CD4-positive, alpha-beta T cell treated with Interleukin-17A for 1 hour (primary cell): Measurements from ENCODE around the gene LRRC8C.
"Not testable (repeated sequence)": the region's sequence is repeated elsewhere in the genome, so short reads cannot be mapped to it uniquely, and the experiment has no call there.

Source experiments
- DNase-seq: peaks from one replicate; pipeline ENCODE4 v3.0.0-alpha.2; 2020

The LRRC8C gene

GRCh38 chr1:89608319-89608983 lies 24.5 kb upstream of the LRRC8C start:
- peak; percentile 88 for DNase-seq

- peak; percentile 78 for DNase-seq
Observed at GRCh38 chr1:89608984-89609725, 23.8 kb upstream of the LRRC8C start.

- peak; percentile 74 for DNase-seq
Observed at GRCh38 chr1:89609781-89610456, 23.0 kb upstream of the LRRC8C start.

GRCh38 chr1:89610457-89611011 lies 22.4 kb upstream of the LRRC8C start:
- DNase-seq, result peak; percentile 82

- peak; percentile 61 for DNase-seq
Observed at GRCh38 chr1:89611721-89612120, 21.2 kb upstream of the LRRC8C start.

- no peak for DNase-seq
Observed at GRCh38 chr1:89613928-89614327, 19.0 kb upstream of the LRRC8C start.

- DNase-seq, result peak; percentile 45
Observed at GRCh38 chr1:89615676-89616598, 17.0 kb upstream of the LRRC8C start.

- DNase-seq, result no peak
Observed at GRCh38 chr1:89616844-89617627, 15.9 kb upstream of the LRRC8C start.

- no peak for DNase-seq
Observed at GRCh38 chr1:89620664-89621063, 12.3 kb upstream of the LRRC8C start.

- peak; percentile 71 for DNase-seq
Observed at GRCh38 chr1:89622895-89623294, 10.0 kb upstream of the LRRC8C start.

- no peak for DNase-seq
Observed at GRCh38 chr1:89624314-89624713, 8.6 kb upstream of the LRRC8C start.

GRCh38 chr1:89624715-89625323 lies 8.1 kb upstream of the LRRC8C start:
- no peak for DNase-seq

- no peak for DNase-seq
Observed at GRCh38 chr1:89627596-89627962, 5.3 kb upstream of the LRRC8C start.

- DNase-seq, result no peak
Observed at GRCh38 chr1:89629146-89629545, 3.8 kb upstream of the LRRC8C start.

GRCh38 chr1:89629600-89629999 lies 3.3 kb upstream of the LRRC8C start:
- DNase-seq, result not testable (repeated sequence)

- DNase-seq, result peak; percentile 55
Observed at GRCh38 chr1:89630048-89630447, 2.9 kb upstream of the LRRC8C start.

GRCh38 chr1:89631816-89632656 lies 884 bp upstream of the LRRC8C start:
- no peak for DNase-seq

- DNase-seq, result peak; percentile 73
Observed at GRCh38 chr1:89633248-89633799, 404 bp downstream of the LRRC8C start.

- peak; percentile 48 for DNase-seq
Observed at GRCh38 chr1:89633800-89634625, 1.1 kb downstream of the LRRC8C start.
